Neutrophil (primary cell): ENCODE data around the gene EHMT1.
"Not testable (repeated sequence)": the region's sequence is repeated elsewhere in the genome, so short reads cannot be mapped to it uniquely, and the experiment has no call there.

Experiments used
- H3K27ac ChIP-seq: fragments of 200-600 bp; sonication (generic); 2 replicates; pipeline ENCODE4 v1.5.1; 2016; ENCODE audit warnings: mild to moderate bottlenecking, moderate library complexity
- H3K27me3 ChIP-seq: fragments of 200-600 bp; sonication (generic); 2 replicates; pipeline ENCODE4 v1.6.0; 2016; ENCODE audit warnings: mild to moderate bottlenecking
- H3K36me3 ChIP-seq: fragments of 200-600 bp; sonication (generic); 2 replicates; pipeline ENCODE4 v1.5.1; 2017
- H3K4me1 ChIP-seq, 2 experiments: fragments of 200-600 bp in 1 of 2; sonication (generic) in 1 of 2; 1 replicate in 1 of 2; 2 replicates in 1 of 2; pipeline versions ENCODE4 v1.5.1 to v1.6.1; 2013 to 2016; ENCODE audit warnings: low read depth in 1 of 2, low read length in 1 of 2, mild to moderate bottlenecking in 1 of 2, moderate library complexity in 1 of 2; ENCODE audit not compliant: control insufficient read depth in 1 of 2, insufficient read depth in 1 of 2
- H3K4me3 ChIP-seq, 2 experiments: fragments of 200-600 bp in 1 of 2; sonication (generic) in 1 of 2; 1 replicate in 1 of 2; 2 replicates in 1 of 2; pipeline ENCODE4 v1.5.1; 2013 to 2016; ENCODE audit warnings: low read depth in 1 of 2, low read length in 1 of 2, mild to moderate bottlenecking in 1 of 2, moderate library complexity in 1 of 2
- H3K9me3 ChIP-seq: fragments of 200-600 bp; sonication (generic); 2 replicates; pipeline ENCODE4 v1.5.1; 2016
- CTCF ChIP-seq: fragments of 200-600 bp; sonication (generic); IDR thresholded peaks from 2 replicates; pipeline ENCODE4 v1.5.1; 2016; ENCODE audit warnings: antibody characterized with exemption

EHMT1 gene

GRCh38 chr9:137733429-137733828 lies 114.6 kb downstream of the EHMT1 start:
- Histone ChIP-seq H3K36me3 (peaks cover 45% of the 10 kb centered on the region), H3K27me3 (no peaks in the 10 kb centered on the region), H3K4me3 (no peak overlapping the region), H3K4me1 (no peaks in the 10 kb centered on the region), H3K27ac (no peak overlapping the region), H3K9me3 (no peaks in the 10 kb centered on the region)
- TF ChIP-seq CTCF: no peak

- no peaks in the 10 kb centered on the region for H3K27me3 ChIP-seq
- no peaks in the 10 kb centered on the region for H3K9me3 ChIP-seq
- no peak for TF ChIP-seq CTCF
- no peak overlapping the region for H3K4me3 ChIP-seq
- H3K27ac ChIP-seq: no peak overlapping the region
- H3K4me1 ChIP-seq: no peaks in the 10 kb centered on the region
- H3K36me3 ChIP-seq: peaks cover 37% of the 10 kb centered on the region
Observed at GRCh38 chr9:137734181-137734580, 115.4 kb downstream of the EHMT1 start.

GRCh38 chr9:137738182-137738696 lies 119.4 kb downstream of the EHMT1 start:
- not testable (repeated sequence) for H3K4me1 ChIP-seq, H3K9me3 ChIP-seq, H3K4me3 ChIP-seq, H3K27me3 ChIP-seq, H3K27ac ChIP-seq
- H3K36me3 ChIP-seq: peaks cover 17% of the 10 kb centered on the region

- Histone ChIP-seq H3K9me3 (no peaks in the 10 kb centered on the region), H3K4me1 (no peaks in the 10 kb centered on the region), H3K27me3 (no peaks in the 10 kb centered on the region), H3K27ac (no peak overlapping the region), H3K36me3 (peaks cover 19% of the 10 kb centered on the region), H3K4me3 (no peak overlapping the region)
- no peak for TF ChIP-seq CTCF
Observed at GRCh38 chr9:137738703-137739102, 119.9 kb downstream of the EHMT1 start.

GRCh38 chr9:137739371-137740309 lies 120.8 kb downstream of the EHMT1 start:
- Histone ChIP-seq H3K4me3 (no peak overlapping the region), H3K27me3 (no peaks in the 10 kb centered on the region), H3K9me3 (no peaks in the 10 kb centered on the region), H3K4me1 (no peaks in the 10 kb centered on the region), H3K36me3 (peaks cover 28% of the 10 kb centered on the region), H3K27ac (no peak overlapping the region)
- TF ChIP-seq CTCF: no peak

- no peak for TF ChIP-seq CTCF
- H3K4me3 ChIP-seq: no peak overlapping the region
- H3K36me3 ChIP-seq: peaks cover 32% of the 10 kb centered on the region
- H3K27me3 ChIP-seq: no peaks in the 10 kb centered on the region
- H3K4me1 ChIP-seq: no peaks in the 10 kb centered on the region
- no peaks in the 10 kb centered on the region for H3K9me3 ChIP-seq
- no peak overlapping the region for H3K27ac ChIP-seq
Observed at GRCh38 chr9:137740312-137740711, 121.5 kb downstream of the EHMT1 start.
